A204.1 (cell line): ENCODE results near the gene BEST4.
"Not testable (repeated sequence)": the region's sequence is repeated elsewhere in the genome, so short reads cannot be mapped to it uniquely, and the experiment has no call there.

Experiments
- FAIRE-seq: peaks from 2 replicates; lab custom pipeline; 2012; peaks lifted over from hg19 to GRCh38; lab: Jason Lieb, UNC

Gene BEST4

DNA sequence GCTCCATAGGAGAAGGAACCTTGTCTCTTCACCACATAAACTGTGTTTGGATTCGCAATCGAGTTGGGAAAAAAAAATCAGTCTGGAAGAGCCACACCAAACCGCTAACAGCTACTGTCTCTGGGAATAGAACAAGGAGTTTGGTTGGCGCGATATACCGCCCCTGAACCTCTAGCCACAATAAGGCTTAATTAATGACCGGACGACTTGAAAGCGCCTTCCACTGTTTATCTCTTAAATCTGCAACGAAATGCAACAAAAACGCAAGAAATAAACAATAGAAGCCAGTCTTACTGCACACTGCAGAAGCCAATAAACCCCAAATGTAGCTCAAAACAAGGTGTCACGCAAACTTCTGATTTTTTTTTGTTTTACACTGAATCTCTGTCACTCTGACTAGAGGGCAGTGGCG is 31.2 kb upstream of the BEST4 start:
- FAIRE-seq: no peak

- no peak for FAIRE-seq
Observed at GRCh38 chr1:44817771-44818495, 30.0 kb upstream of the BEST4 start.

DNA sequence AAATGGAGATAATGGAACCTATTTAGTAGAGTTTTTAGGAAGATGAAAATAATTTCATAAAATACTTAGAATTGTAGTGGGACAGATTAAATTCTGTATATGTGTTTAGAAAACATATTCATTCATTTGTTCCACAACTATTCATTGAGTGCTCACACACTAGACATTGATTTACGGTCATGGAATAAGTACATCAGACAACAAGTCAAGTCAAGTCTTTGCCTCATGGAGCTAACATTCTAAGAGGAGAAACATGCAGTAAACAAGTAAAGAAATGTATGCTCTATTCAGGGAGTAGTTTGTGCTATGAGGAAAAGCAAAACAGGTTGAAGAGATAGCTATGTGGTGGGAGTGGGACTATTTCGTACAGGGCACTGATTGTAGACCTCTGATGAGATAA is 29.3 kb upstream of the BEST4 start:
- FAIRE-seq: no peak

DNA sequence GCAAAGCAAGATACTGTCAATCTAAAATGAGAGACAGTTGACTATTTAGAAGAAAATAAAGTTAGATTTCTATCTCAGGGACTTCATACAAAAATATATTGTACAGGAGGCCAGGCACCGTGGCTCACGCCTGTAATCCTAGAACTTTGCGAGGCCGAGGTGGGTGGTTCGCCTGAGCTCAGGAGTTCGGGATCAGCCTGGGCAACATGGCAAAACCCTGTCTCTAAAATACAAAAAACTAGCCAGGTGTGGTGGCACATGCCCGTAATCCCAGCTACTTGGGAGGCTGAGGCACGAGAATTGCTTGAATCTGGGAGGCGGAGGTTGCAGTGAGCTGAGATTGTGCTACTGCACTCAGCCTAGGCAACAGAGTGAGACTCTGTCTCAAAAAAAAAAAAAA is 28.0 kb upstream of the BEST4 start:
- FAIRE-seq: not testable (repeated sequence)

DNA sequence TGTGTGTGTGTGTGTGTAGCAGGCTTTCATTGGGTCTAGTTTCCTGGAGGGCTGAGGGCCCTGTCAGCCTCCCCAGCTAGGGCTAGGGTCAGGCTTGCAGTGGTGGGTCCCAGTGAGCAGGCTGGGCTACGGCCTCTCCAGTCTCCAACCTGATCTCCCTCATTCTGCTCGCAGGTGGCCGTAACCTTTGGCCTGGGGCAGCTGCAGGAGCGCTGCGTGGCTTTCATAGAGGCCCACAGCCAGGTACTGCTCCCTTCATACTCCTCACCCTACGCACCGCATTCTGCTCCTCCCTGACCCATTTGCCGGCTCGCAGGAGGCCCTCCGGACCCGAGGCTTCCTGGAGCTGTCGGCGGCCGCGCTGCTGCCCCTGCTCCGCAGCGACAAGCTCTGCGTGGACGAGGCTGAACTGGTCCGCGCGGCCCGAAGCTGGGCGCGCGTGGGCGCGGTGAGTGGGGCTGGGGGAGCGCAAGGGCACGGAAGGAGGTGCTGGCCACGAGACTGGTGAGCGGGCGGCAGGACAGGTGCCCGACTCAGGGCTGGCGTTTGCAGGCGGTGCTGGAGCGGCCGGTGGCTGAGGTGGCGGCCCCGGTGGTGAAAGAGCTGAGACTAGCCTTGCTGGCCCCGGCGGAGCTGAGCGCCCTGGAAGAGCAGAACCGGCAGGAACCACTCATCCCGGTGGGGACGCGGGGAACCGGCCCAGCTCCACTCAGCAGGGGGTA is 25.0 kb upstream of the BEST4 start:
- FAIRE-seq: no peak

DNA sequence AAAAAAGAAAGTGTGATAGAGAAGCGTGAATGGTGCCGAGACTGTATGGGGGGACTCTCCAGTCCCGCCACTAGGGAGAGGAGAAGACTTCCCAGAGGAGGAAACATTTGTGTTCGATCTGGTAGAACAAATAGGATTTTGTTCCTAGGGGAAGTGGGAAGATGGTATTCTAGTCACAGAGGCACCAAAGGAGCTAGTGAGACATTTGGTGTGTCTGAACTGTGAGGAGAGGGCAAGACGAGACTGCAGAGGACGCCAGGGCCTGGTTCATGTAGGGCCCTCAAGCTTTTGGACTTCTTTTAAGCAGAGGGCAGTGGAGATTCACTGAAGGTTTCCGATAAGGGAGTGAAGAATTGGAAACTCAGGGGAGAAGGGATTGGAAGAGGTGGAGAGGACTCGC is 23.3 kb upstream of the BEST4 start:
- FAIRE-seq: no peak

- FAIRE-seq: not testable (repeated sequence)
Observed at GRCh38 chr1:44810762-44811105, 22.8 kb upstream of the BEST4 start.

DNA sequence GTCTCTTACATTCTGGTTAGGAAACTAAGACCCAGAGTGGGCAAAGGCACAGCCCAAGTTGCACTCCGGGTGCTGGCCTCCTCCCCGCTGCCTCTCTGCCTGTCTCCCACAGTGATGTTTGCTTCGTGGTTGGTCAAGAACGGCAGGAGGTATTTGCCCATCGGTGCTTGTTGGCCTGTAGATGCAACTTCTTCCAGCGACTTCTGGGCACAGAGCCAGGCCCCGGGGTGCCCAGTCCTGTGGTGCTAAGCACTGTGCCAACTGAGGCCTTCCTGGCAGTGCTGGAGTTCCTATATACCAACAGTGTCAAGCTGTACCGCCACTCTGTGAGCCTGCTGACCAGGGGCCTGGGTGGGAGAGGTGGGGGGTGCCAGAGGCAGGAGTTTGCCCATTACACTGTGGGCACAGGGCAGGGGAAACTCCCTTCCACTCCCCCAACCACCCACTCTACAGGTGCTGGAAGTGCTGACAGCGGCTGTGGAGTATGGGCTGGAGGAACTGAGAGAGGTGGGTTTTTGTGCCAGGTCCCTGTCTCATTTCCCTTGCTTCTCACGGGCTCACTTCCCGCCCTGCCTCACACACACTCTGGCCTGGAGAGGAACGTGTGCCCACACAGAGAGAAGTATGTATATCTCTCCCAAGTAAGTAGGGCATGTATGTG is 22.3 kb upstream of the BEST4 start:
- no peak for FAIRE-seq

DNA sequence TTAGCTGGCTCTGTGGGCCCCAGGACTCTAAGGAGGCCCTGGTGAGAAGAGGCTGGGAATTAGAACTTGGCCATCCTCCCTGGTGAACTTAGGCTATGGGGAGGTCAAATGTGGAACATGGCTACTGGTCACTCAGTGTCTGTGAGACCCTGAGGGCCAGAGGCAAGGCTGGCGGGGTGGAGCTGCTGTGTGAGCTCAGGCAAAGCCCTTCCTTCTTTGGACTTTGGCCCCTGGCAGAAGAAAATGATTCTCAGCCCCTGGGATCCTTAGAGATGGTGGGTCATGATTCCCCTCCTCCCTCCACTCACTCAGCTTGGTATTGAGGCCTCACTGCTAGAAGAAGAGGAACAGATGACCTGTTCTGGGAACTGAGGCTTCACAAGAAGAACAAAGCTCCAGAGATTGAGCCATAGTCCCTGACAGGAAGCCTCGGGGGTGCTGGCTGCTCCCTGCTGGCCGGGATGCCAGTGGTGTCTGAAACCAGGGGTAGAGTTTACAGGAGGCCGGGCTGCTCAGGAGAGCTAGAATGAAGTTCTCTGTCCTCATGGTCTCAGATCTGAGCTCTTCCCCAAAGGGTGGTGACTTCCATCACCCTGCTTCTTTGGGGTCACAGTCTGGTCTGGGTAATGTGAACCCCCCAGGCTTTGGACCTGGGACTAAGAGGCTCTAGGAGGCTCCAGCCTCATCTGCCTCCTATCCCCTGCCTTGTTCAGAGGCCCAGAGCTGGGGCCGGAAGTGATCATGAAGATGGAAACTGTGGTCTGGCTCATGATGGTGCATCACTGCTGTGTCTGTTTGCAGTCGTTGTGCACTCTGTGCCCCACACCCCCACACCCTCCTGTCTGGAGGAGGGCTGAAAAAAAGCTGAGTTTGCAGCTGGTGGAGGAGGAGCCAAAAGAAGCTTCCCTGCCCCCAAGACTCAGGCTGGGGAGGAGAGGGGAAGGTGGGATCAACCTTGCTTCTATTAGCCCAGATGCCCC is 21.3 kb upstream of the BEST4 start:
- FAIRE-seq: no peak

DNA sequence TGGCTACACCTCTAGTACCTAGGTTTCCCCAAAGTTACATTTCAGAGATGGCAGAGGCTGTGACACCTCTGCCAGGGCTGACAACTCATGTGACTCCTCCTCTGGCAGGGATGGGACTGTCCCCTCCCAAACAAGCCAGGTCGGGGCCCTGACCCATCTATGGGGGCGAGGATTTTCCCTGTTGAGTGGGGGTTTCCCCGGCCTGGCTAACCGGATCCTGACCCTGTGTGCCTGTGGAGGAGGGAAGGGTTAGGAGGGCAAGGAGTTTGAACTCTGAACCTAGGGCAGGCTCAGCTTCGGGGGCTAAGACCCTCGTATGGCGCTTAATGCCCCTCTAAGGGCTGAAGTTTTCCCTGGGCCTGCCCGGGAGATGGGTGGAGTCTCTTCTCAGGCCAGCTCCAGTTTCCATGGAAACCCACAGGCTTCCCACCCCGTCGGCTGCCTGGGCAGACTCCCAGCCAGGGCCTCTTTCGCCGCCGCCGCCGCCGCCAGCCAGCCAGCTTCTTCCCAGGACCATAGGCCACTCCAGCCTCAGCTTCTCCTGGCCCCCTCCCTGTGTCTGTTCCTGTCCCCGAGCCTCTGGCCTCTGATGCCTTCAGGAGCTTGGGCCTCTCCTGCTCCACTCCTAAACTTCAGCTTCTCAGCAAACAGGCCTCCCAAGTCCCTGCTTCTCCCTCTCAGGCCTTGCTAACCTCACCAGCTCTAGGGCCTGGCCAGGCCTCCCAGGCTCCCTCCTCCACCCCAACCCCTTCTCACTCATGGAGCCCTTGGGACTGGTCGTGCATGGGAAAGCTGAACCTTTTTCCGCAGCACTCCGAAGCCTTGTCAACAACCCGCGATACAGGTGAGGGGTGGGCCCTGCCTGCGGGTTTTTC is 20.3 kb upstream of the BEST4 start, which contains the start of gene BTBD19:
BTBD19 (plus strand) TSS at position 461 of the 875 bp plus-strand sequence; CDS start at position 759, 298 bp downstream.
- no peak for FAIRE-seq

GRCh38 chr1:44807364-44808062 is 19.5 kb upstream of the BEST4 start:
- no peak for FAIRE-seq

- FAIRE-seq: no peak
Observed at GRCh38 chr1:44806704-44807363, 18.9 kb upstream of the BEST4 start, which contains the start of gene DYNLT4. Gene DYNLT4, minus strand, starts transcription at chr1:44807351. Its CDS starts 683 bp downstream, at chr1:44806668.

GRCh38 chr1:44806025-44806703 is 18.2 kb upstream of the BEST4 start:
- no peak for FAIRE-seq

DNA sequence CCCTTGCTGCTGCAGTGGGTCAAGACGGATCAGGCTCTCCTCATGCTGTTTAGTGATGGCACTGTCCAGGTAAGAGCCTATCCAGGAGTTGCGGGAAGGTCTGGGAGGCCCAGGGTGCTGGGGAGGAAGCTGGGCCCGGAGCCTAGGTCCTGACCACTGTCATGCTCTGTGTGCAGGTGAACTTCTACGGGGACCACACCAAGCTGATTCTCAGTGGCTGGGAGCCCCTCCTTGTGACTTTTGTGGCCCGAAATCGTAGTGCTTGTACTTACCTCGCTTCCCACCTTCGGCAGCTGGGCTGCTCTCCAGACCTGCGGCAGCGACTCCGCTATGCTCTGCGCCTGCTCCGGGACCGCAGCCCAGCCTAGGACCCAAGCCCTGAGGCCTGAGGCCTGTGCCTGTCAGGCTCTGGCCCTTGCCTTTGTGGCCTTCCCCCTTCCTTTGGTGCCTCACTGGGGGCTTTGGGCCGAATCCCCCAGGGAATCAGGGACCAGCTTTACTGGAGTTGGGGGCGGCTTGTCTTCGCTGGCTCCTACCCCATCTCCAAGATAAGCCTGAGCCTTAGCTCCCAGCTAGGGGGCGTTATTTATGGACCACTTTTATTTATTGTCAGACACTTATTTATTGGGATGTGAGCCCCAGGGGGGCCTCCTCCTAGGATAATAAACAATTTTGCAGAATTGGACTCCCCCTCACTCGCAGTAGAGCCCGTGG is 17.5 kb upstream of the BEST4 start:
- FAIRE-seq: no peak

GRCh38 chr1:44803312-44804095 is 15.5 kb upstream of the BEST4 start:
- no peak for FAIRE-seq

- no peak for FAIRE-seq
Observed at GRCh38 chr1:44803062-44803311, 15.0 kb upstream of the BEST4 start.

GRCh38 chr1:44802306-44803061 is 14.5 kb upstream of the BEST4 start:
- no peak for FAIRE-seq
